ENCODE measurements around the gene TEPSIN.

Gene TEPSIN

GRCh38 chr17:81182596-81182995, 56.3 kb downstream of the TEPSIN start:
- H3K9ac ChIP-seq (ENCODE audit: low read depth, low read length) = no peak overlapping the region
- H3K4me2 ChIP-seq (ENCODE audit: insufficient read depth, low read length) = no peak overlapping the region
- H3K79me2 ChIP-seq (ENCODE audit: insufficient read depth, low read length) = no peaks in the 10 kb centered on the region
- TF ChIP-seq CTCF (IDR thresholded peaks at IDR 0.05; ENCODE audit: borderline replicate concordance, extremely low read depth, low read length, poor library complexity, severe bottlenecking) = no peak
- TF ChIP-seq EZH2 (IDR thresholded peaks at IDR 0.05; ENCODE audit: borderline replicate concordance, low read depth, low read length, severe bottlenecking) = no peak
- no peak overlapping the region for H3K4me3 ChIP-seq (ENCODE audit: low read depth in 1 of 2, low read length in 2 of 2)
- H3K36me3 ChIP-seq (ENCODE audit: insufficient read depth, low read length) = no peaks in the 10 kb centered on the region
- ATAC-seq (ENCODE audit: insufficient read depth, low read depth) (no peak), DNase-seq (no peak)
- H3K9me3 ChIP-seq (ENCODE audit: insufficient read depth, low read length, severe bottlenecking) = no peaks in the 10 kb centered on the region
- H3K4me1 ChIP-seq (ENCODE audit: insufficient read depth, low read length) = no peaks in the 10 kb centered on the region
- H3K27me3 ChIP-seq (ENCODE audit: insufficient read depth, low read length, poor library complexity) = no peaks in the 10 kb centered on the region
- H3K27ac ChIP-seq (ENCODE audit: low read length) = no peak overlapping the region
- no peaks in the 10 kb centered on the region; the same call in 1 of the 2 replicates for H4K20me1 ChIP-seq (ENCODE audit: insufficient read depth, low read length)
- no peak overlapping the region for H2AFZ ChIP-seq (ENCODE audit: low read depth, low read length)

- no peak overlapping the region for H3K4me3 ChIP-seq (ENCODE audit: low read depth in 1 of 2, low read length in 2 of 2)
- H3K4me1 ChIP-seq (ENCODE audit: insufficient read depth, low read length) = no peaks in the 10 kb centered on the region
These were observed 57.1 kb downstream of the TEPSIN start for GRCh38 chr17:81181811-81182185.

GRCh38 chr17:81180836-81181810, 57.7 kb downstream of the TEPSIN start:
- Histone ChIP-seq H2AFZ (ENCODE audit: low read depth, low read length) (no peak overlapping the region), H3K4me3 (ENCODE audit: low read depth in 1 of 2, low read length in 2 of 2) (no peak overlapping the region), H3K9me3 (ENCODE audit: insufficient read depth, low read length, severe bottlenecking) (no peaks in the 10 kb centered on the region), H3K4me2 (ENCODE audit: insufficient read depth, low read length) (no peak overlapping the region), H3K79me2 (ENCODE audit: insufficient read depth, low read length) (no peaks in the 10 kb centered on the region), H3K27ac (ENCODE audit: low read length) (no peak overlapping the region), H3K9ac (ENCODE audit: low read depth, low read length) (no peak overlapping the region), H3K27me3 (ENCODE audit: insufficient read depth, low read length, poor library complexity) (no peaks in the 10 kb centered on the region), H4K20me1 (ENCODE audit: insufficient read depth, low read length) (no peaks in the 10 kb centered on the region; the same call in 1 of the 2 replicates), H3K36me3 (ENCODE audit: insufficient read depth, low read length) (no peaks in the 10 kb centered on the region), H3K4me1 (ENCODE audit: insufficient read depth, low read length) (no peaks in the 10 kb centered on the region)
- DNase-seq (no peak), ATAC-seq (ENCODE audit: insufficient read depth, low read depth) (no peak)
- no peak for TF ChIP-seq CTCF (IDR thresholded peaks at IDR 0.05; ENCODE audit: borderline replicate concordance, extremely low read depth, low read length, poor library complexity, severe bottlenecking)
- no peak for TF ChIP-seq EZH2 (IDR thresholded peaks at IDR 0.05; ENCODE audit: borderline replicate concordance, low read depth, low read length, severe bottlenecking)

More at GRCh38 chr17:81181811-81182185, 57.1 kb downstream of the TEPSIN start:
- H3K27ac ChIP-seq (ENCODE audit: low read length) = no peak overlapping the region
- no peaks in the 10 kb centered on the region for H3K36me3 ChIP-seq (ENCODE audit: insufficient read depth, low read length)
- H3K9me3 ChIP-seq (ENCODE audit: insufficient read depth, low read length, severe bottlenecking) = no peaks in the 10 kb centered on the region
- DNase-seq = no peak
- no peaks in the 10 kb centered on the region for H3K79me2 ChIP-seq (ENCODE audit: insufficient read depth, low read length)
- no peaks in the 10 kb centered on the region; the same call in 1 of the 2 replicates for H4K20me1 ChIP-seq (ENCODE audit: insufficient read depth, low read length)
- no peaks in the 10 kb centered on the region for H3K27me3 ChIP-seq (ENCODE audit: insufficient read depth, low read length, poor library complexity)
- TF ChIP-seq EZH2 (IDR thresholded peaks at IDR 0.05; ENCODE audit: borderline replicate concordance, low read depth, low read length, severe bottlenecking) = no peak
- no peak overlapping the region for H3K9ac ChIP-seq (ENCODE audit: low read depth, low read length)
- no peak overlapping the region for H2AFZ ChIP-seq (ENCODE audit: low read depth, low read length)
- no peak overlapping the region for H3K4me2 ChIP-seq (ENCODE audit: insufficient read depth, low read length)
- no peak for ATAC-seq (ENCODE audit: insufficient read depth, low read depth)

GRCh38 chr17:81179861-81180260, 59.0 kb downstream of the TEPSIN start:
- Histone ChIP-seq H3K4me2 (ENCODE audit: insufficient read depth, low read length) (no peak overlapping the region), H3K79me2 (ENCODE audit: insufficient read depth, low read length) (no peaks in the 10 kb centered on the region), H4K20me1 (ENCODE audit: insufficient read depth, low read length) (no peaks in the 10 kb centered on the region; the same call in 1 of the 2 replicates), H2AFZ (ENCODE audit: low read depth, low read length) (no peak overlapping the region), H3K4me3 (ENCODE audit: low read depth in 1 of 2, low read length in 2 of 2) (no peak overlapping the region), H3K36me3 (ENCODE audit: insufficient read depth, low read length) (no peaks in the 10 kb centered on the region), H3K27ac (ENCODE audit: low read length) (no peak overlapping the region), H3K27me3 (ENCODE audit: insufficient read depth, low read length, poor library complexity) (no peaks in the 10 kb centered on the region), H3K9ac (ENCODE audit: low read depth, low read length) (no peak overlapping the region), H3K9me3 (ENCODE audit: insufficient read depth, low read length, severe bottlenecking) (no peaks in the 10 kb centered on the region), H3K4me1 (ENCODE audit: insufficient read depth, low read length) (no peaks in the 10 kb centered on the region)
- ATAC-seq (ENCODE audit: insufficient read depth, low read depth) (no peak), DNase-seq (no peak)
- TF ChIP-seq EZH2 (IDR thresholded peaks at IDR 0.05; ENCODE audit: borderline replicate concordance, low read depth, low read length, severe bottlenecking) (no peak), CTCF (IDR thresholded peaks at IDR 0.05; ENCODE audit: borderline replicate concordance, extremely low read depth, low read length, poor library complexity, severe bottlenecking) (no peak)

Data from DND-41 (cell line).